Stimulated activated CD4-positive, alpha-beta T cell treated with anti-CD3 and anti-CD28 coated beads, Interleukin-1b, Interleukin-23, amount 100 ng/mL, for 4 hours (primary cell): Measurements from ENCODE around the gene PDZD8.
"Not testable (repeated sequence)": the region's sequence is repeated elsewhere in the genome, so short reads cannot be mapped to it uniquely, and the experiment has no call there.

Experiments used
- DNase-seq, 2 donors: peaks; one replicate each; pipeline ENCODE4 v3.0.0-alpha.2; 2020; ENCODE audit warnings: low read depth in 2 of 2

The PDZD8 gene

GRCh38 chr10:117254774-117255735 is 120.2 kb downstream of the PDZD8 start:
- no peak for DNase-seq

DNA sequence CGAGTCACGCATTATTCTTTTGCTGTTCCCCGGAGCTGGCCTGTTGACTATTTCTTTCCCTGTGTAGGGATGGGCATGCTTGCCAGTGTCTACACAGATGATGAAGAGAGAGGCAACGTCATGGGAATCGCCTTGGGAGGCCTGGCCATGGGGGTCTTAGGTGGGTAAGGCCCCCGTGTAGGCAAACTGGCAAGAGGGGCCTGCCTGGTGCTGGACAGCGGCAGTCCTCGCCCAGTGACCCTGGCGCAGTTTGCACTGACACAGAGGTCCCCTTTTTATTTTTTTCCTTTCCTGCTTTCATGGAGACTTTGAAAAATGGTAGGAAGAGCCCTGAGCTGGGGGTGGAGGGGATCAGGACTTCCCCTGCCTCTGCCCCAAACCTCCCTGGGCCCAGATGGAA is 120.9 kb downstream of the PDZD8 start:
- DNase-seq, result no peak

DNA sequence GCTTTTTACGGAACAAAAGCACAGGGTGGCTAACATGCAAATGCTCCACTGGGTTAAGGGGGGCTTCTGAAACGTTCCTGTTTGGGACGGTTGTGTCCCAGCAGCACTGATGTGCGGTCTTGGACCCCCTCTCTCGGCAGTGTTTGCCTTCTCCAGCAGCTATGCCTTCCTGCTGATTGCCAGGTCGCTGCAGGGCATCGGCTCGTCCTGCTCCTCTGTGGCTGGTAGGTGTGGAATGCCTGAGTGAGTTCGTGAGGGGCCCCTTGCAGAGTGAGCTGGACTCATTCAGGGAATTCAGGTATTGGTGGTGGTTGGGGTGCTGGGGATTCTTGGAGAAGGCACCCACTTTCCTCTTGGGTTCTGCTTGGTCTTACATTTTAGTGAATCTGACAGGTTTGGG is 121.3 kb downstream of the PDZD8 start:
- no peak for DNase-seq

- DNase-seq, result no peak
These were observed 124.8 kb downstream of the PDZD8 start for GRCh38 chr10:117250411-117250810.

DNA sequence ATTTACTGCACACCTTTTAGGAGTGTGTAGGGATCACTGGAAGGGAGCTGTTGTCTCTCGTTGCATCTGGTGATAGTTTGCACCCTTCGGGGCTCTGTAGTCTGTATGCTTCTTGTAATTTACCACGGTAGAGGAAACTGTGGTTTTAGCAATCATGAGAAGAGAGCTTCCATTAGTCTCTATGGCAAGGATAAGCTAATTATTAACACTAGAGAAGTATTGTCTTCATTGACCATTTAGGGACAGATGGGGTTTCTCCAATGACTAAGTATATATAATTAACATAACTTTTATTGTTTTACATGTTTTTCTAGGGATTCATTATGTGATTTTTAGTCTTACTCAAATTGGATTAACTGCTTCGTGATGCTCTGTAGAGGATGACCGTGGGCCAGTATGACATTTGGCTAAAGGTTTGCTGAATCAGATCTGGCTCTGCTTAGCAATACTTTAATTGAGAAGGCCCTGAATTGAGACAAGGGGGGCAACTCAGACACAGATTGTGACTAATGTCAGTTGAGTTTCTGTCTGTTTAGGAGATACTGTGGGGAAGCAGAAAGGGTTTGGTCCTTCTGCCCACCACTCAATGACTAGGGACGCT is 125.6 kb downstream of the PDZD8 start:
- no peak for DNase-seq

DNA sequence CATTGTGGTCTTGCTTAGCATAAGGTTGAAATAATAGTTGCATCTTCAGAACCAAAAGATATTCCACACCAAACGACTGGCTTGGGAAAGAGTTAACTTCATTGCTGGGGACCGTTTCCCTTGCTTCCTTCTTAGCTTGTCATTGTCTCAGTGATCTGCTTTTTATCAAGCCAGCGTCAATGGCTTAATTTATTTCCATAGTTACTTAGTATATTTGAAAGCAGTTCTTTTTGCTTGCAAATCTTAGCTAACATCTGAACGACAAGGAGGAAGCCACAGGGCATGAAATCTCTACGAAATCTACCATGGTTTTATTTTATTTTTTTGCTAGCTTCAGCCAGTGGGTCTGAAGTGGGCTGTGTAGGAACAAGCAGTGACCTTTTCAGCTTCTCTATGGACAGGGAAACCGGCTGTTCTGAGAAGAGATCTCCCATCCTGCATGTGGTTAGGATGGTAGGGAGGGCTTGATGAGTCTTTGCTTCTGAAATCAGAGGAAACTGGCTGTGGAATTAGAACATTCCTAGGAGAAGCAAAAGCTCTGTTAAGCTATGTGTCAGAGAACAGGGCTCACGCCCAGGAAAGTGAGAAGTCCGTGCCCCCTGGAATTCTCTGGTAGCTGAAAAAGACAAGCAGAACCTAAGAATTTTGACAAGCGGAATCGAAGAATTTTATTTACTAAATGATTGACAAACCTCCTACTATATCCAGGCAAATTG is 126.3 kb downstream of the PDZD8 start:
- DNase-seq, result no peak

DNA sequence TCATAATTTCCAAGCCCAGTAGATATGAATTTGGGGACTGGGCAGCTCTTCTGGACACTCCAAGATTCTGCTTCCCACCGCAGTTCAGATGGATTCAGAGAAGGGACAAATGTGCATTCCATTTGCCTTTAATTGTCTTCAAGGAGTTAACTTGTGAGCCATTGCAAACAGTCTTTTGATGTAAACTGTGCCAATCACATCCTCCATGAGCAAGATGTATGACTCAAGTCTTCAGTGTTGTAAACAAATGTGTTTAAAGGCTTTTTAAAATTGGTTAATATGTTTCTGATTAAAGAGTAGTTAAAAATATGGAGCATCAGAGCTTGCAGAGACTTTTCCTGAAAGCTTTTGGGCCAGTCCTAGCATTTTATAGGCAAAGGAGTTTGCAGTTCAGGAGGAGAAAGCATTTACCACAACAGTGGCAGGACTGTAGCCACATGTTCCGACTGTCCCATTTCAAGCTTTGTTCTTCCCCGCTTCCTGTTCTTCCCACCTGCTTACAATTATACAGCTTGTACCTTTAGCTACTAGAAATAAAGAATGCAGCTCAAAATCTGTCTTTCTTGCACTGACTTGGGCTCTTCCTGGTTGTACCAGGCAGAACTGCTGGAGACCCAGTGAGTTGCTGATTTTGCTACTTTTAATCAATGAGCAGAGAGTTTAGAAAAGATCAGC is 128.1 kb downstream of the PDZD8 start:
- DNase-seq, result no peak

GRCh38 chr10:117242463-117242832 is 132.8 kb downstream of the PDZD8 start:
- no peak for DNase-seq

GRCh38 chr10:117241541-117242462 is 133.4 kb downstream of the PDZD8 start:
- no peak for DNase-seq

DNA sequence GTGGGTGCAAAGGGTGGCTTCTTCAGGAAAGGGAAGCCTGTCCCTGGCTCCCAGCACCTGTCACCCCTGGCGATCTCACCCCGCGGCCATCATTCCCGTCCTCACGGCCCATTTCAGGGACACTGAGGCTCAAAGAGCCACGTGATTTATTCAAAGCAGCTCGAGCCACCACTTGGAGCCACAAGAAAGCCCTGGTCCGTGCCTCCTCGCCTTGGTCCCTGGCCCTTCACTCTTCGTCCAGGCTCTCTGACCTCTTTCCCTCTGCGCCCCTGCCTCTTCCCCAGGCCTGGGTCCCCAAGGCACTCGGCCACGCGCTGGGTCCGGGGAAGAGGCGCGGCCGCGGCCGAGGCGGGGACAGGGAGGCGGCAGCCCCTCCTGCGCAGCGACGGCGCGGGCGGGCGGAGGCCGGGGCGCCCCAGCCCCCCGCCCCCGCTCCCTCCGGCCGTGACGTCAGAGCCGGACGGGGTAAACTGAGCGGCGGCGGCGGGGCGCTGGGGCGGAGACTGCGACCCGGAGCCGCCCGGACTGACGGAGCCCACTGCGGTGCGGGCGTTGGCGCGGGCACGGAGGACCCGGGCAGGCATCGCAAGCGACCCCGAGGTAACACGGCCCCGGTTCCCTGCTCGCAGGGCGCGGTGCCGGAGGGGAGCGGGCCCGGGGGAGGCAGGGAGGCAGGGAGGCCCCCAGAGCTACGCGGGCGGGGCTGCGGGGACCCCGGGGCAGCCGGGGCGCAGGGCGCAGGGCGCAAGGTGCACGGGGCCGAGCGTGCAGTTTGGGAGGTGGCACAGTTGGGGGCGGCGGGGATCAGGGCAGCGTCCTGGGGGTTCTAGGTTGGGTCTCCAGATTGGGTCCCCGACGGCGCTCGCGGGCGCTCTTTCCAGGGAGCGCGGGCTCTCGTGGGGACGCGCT is 134.4 kb downstream of the PDZD8 start, which contains the start of gene SLC18A2:
Gene SLC18A2, plus strand, starts transcription at position 494 of the 909 bp plus-strand sequence. CDS start 580 bp downstream, outside the sequence.
- DNase-seq, result no peak

DNA sequence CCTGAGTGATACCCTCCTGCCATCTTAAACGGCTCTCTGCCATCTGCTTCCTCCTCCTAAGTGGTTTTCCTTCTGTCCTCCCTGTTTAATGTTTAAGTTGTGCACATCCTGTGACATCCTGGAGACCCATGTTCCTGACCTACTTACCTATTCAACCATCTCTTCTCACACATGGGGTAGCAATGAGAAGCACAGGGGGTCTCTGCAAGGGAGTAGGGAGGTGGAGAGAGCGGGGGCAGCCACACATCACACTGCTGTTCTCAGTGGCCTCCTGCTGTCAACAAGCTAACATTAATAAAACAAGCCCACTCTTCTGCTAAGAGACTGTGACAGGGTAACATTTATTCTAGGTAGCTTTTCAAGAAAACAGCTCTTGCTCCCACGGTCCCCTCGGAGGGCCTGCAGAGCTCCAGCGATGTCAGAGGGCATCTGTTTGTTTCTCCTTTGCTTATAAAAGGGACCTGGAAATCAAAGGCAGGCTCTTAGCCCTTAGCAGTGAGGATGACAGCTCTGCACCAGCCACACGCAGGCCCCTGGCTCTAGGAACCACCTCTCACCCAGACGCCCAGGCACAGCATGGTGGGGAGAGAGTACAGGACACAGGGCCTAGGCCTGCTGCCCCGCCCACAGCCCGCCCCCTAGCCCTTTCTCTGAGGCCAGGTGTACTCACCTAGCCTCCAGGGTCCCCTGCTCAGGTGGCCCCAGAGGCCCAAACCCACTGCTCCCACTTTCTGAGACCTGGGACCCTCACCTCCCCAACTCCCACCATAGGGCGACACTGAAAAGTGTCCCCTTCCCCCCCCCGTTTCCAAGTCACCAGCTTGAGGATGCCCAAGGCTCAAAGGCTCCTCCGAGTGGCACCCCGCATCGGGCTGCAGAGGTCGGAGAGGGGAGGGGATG is 135.3 kb downstream of the PDZD8 start:
- DNase-seq, result no peak

- no peak for DNase-seq
These were observed 136.2 kb downstream of the PDZD8 start for GRCh38 chr10:117239051-117239450.

DNA sequence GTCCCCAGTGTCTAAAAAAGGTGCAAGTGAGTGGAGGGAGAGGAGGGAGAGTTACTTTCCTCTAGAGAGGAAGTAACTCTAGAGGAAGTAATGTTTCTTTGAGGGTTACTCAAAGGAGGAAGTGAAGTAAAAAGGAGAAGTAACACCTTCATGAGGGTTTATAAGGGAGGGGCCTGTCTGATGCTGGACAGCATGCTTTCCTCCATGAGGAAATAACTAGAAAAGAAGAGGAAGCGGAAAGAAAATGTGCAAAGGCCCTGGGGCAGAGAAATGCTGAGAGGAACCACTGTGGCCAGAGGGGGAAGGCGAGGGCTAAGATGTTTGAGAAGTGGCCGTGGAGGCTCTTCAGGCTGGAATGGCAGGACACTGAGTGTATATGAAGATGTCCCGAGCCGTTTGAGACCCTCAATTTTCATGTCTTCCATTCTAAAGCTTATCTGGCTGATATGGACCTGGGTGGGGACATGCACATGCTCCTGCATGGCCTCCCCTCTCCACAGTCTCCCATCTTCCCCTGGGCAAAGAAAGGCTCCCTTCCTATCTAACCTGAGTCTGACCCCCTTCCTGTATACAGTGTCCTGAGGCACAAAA is 137.7 kb downstream of the PDZD8 start:
- no peak for DNase-seq

- not testable (repeated sequence) for DNase-seq
These were observed 145.1 kb downstream of the PDZD8 start for GRCh38 chr10:117230107-117230506.

- DNase-seq, result no peak
These were observed 147.0 kb downstream of the PDZD8 start for GRCh38 chr10:117228210-117228609.
